Epidermal melanocyte (primary cell): ENCODE results near the gene SLC3A2.
A peak's percentile ranks its signal among the peaks of the same experiment; 100 is the strongest.

ENCODE experiments used
- DNase-seq: peaks from one replicate; pipeline ENCODE4 v3.0.0; 2011; ENCODE audit warnings: low spot score; ENCODE audit not compliant: insufficient read length

The SLC3A2 gene

GRCh38 chr11:62909107-62909894 lies 28.6 kb downstream of the SLC3A2 start:
- peak; percentile 57 for DNase-seq

- no peak for DNase-seq
Measured at GRCh38 chr11:62910141-62910882, 29.6 kb downstream of the SLC3A2 start.

- DNase-seq: no peak
Measured at GRCh38 chr11:62911137-62912130, 30.7 kb downstream of the SLC3A2 start.

- DNase-seq: no peak
Measured at GRCh38 chr11:62912268-62912667, 31.6 kb downstream of the SLC3A2 start.

- DNase-seq: no peak
Measured at GRCh38 chr11:62914416-62914815, 33.7 kb downstream of the SLC3A2 start.

GRCh38 chr11:62917906-62918502 lies 37.3 kb downstream of the SLC3A2 start:
- DNase-seq: no peak

- no peak for DNase-seq
Measured at GRCh38 chr11:62918531-62918930, 37.8 kb downstream of the SLC3A2 start.

GRCh38 chr11:62919476-62919875 lies 38.8 kb downstream of the SLC3A2 start:
- no peak for DNase-seq

GRCh38 chr11:62919898-62920640 lies 39.4 kb downstream of the SLC3A2 start:
- DNase-seq: no peak

- DNase-seq: no peak
Measured at GRCh38 chr11:62921201-62921572, 40.5 kb downstream of the SLC3A2 start, which contains the start of gene CHRM1. Gene CHRM1, minus strand, starts transcription at chr11:62921363. Its CDS starts 10,263 bp downstream, at chr11:62911100.

- DNase-seq: no peak
Measured at GRCh38 chr11:62921573-62922188, 41.0 kb downstream of the SLC3A2 start.

GRCh38 chr11:62922189-62922589 lies 41.5 kb downstream of the SLC3A2 start:
- DNase-seq: no peak

- DNase-seq: no peak
Measured at GRCh38 chr11:62922653-62923431, 42.1 kb downstream of the SLC3A2 start.

- DNase-seq: no peak
Measured at GRCh38 chr11:62923601-62924411, 43.1 kb downstream of the SLC3A2 start.

GRCh38 chr11:62925308-62925707 lies 44.6 kb downstream of the SLC3A2 start:
- DNase-seq: no peak

GRCh38 chr11:62925745-62926679 lies 45.3 kb downstream of the SLC3A2 start:
- DNase-seq: no peak
